ENCODE results near the gene MYLK4. TPM values are rescaled to one million over a fixed set of nuclear protein-coding genes. Genes with fewer than 3 reads are reported as not detected.

The MYLK4 gene
- total RNA-seq, 1 experiment from 2014 or later, result 1.6 TPM

DNA sequence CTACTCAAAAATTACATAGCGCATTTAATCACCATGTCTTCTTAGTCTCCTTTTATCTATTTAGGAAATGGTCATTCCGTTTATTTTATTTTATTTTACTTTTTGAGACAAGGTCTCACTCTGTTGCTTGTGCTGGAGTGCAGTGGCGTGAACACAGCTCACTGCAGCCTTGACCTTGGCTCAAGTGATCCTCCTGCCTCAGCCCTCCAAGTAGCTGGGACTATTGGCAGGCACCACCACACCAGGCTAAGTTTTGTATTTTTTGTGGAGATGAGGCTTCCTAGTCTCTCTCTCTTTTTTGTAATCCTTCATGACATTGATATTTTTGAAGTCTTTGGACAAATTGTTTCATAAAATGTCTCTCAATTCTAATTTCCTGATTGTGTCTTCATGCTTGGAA lies 4.7 kb upstream of the MYLK4 start:
- Histone ChIP-seq H3K36me3 (ENCODE audit: low read depth) (no peaks in the 10 kb centered on the region), H3K4me2 (no peak overlapping the region), H3K79me2 (ENCODE audit: low read depth) (no peaks in the 10 kb centered on the region), H3K4me1 (replicated peaks; ENCODE audit: insufficient read depth) (no peaks in the 10 kb centered on the region), H3K4me3 (no peak overlapping the region), H2AFZ (no peak overlapping the region), H3K9me3 (ENCODE audit: insufficient read depth, low read depth) (no peaks in the 10 kb centered on the region), H3K27ac (no peak overlapping the region), H3K9me2 (ENCODE audit: insufficient read depth) (no peaks in the 10 kb centered on the region), H4K20me1 (ENCODE audit: insufficient read depth) (no peaks in the 10 kb centered on the region), H3K27me3 (ENCODE audit: insufficient read depth, low read depth) (no peaks in the 10 kb centered on the region), H3F3A (ENCODE audit: insufficient read depth, low read depth) (no peaks in the 10 kb centered on the region)
- BruUV-seq (replicated peaks), result no TSS peak
- CTCF ChIA-PET, result no interaction called here
- intact Hi-C loops (cut with micrococcal nuclease; ENCODE audit: unreplicated experiment), result no loop called here
- DNase-seq, result no peak
- POLR2A ChIA-PET (ENCODE audit: unreplicated experiment), result no interaction called here
- TF ChIP-seq, protein P1, sequence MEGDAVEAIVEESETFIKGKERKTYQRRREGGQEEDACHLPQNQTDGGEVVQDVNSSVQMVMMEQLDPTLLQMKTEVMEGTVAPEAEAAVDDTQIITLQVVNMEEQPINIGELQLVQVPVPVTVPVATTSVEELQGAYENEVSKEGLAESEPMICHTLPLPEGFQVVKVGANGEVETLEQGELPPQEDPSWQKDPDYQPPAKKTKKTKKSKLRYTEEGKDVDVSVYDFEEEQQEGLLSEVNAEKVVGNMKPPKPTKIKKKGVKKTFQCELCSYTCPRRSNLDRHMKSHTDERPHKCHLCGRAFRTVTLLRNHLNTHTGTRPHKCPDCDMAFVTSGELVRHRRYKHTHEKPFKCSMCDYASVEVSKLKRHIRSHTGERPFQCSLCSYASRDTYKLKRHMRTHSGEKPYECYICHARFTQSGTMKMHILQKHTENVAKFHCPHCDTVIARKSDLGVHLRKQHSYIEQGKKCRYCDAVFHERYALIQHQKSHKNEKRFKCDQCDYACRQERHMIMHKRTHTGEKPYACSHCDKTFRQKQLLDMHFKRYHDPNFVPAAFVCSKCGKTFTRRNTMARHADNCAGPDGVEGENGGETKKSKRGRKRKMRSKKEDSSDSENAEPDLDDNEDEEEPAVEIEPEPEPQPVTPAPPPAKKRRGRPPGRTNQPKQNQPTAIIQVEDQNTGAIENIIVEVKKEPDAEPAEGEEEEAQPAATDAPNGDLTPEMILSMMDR (conservative IDR thresholded peaks at IDR 0.05), result no peak
- TF ChIP-seq EZH2 (IDR thresholded peaks at IDR 0.05; ENCODE audit: low read depth), result no peak

DNA sequence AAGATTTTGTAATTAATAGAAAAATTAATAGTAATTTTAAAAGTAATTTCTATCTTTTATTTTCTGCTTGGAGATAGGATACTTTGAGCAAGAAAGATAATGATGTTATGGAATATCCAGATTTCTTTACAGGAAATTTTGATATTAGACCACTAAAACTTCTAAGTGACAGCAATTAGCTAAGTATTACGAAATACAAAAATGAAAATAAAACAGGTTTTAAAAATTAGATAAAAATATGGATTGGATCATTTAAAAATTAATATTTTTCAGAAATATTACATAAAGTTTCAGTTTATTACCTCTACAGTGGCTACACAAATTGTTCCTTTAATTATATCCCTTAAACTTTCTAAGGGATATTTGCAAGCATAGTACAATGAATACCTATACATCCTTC lies 4.2 kb upstream of the MYLK4 start:
- Histone ChIP-seq H3K27me3 (ENCODE audit: insufficient read depth, low read depth) (no peaks in the 10 kb centered on the region), H3K36me3 (ENCODE audit: low read depth) (no peaks in the 10 kb centered on the region), H3K9me2 (ENCODE audit: insufficient read depth) (no peaks in the 10 kb centered on the region), H2AFZ (no peak overlapping the region), H3K27ac (no peak overlapping the region), H3K4me2 (no peak overlapping the region), H3K4me1 (replicated peaks; ENCODE audit: insufficient read depth) (no peaks in the 10 kb centered on the region), H4K20me1 (ENCODE audit: insufficient read depth) (no peaks in the 10 kb centered on the region), H3F3A (ENCODE audit: insufficient read depth, low read depth) (no peaks in the 10 kb centered on the region), H3K9me3 (ENCODE audit: insufficient read depth, low read depth) (no peaks in the 10 kb centered on the region), H3K79me2 (ENCODE audit: low read depth) (no peaks in the 10 kb centered on the region), H3K4me3 (no peak overlapping the region)
- ChIA-PET CTCF (no interaction called here), POLR2A (ENCODE audit: unreplicated experiment) (no interaction called here)
- BruUV-seq (replicated peaks), result no TSS peak
- no peak for TF ChIP-seq EZH2 (IDR thresholded peaks at IDR 0.05; ENCODE audit: low read depth)
- TF ChIP-seq, protein P1 (conservative IDR thresholded peaks at IDR 0.05), result no peak
- intact Hi-C loops (cut with micrococcal nuclease; ENCODE audit: unreplicated experiment), result no loop called here
- no peak for DNase-seq

DNA sequence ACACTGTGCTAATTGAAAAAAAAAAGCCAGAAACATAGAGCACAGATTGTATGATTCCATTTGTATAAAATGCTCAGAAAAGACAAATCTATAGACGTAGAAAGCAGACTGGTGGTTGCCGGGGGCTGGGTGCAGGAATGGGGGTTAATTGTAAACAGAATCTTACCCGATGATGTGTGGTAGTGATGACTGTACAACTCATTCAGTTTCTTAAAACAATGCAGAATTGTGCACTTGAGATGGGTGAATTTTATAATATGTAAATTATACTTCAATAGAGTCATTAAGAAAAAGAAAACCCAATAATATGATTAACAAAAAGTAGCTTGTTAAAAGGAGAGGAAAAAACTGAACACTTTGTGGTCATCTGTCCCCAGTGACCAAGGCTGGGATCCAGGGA lies 3.7 kb upstream of the MYLK4 start:
- Histone ChIP-seq H2AFZ (no peak overlapping the region), H3K27ac (no peak overlapping the region), H3K9me3 (ENCODE audit: insufficient read depth, low read depth) (no peaks in the 10 kb centered on the region), H3K27me3 (ENCODE audit: insufficient read depth, low read depth) (no peaks in the 10 kb centered on the region), H3K79me2 (ENCODE audit: low read depth) (no peaks in the 10 kb centered on the region), H3K9me2 (ENCODE audit: insufficient read depth) (no peaks in the 10 kb centered on the region), H4K20me1 (ENCODE audit: insufficient read depth) (no peaks in the 10 kb centered on the region), H3F3A (ENCODE audit: insufficient read depth, low read depth) (no peaks in the 10 kb centered on the region), H3K4me3 (no peak overlapping the region), H3K4me2 (no peak overlapping the region), H3K36me3 (ENCODE audit: low read depth) (no peaks in the 10 kb centered on the region), H3K4me1 (replicated peaks; ENCODE audit: insufficient read depth) (no peaks in the 10 kb centered on the region)
- TF ChIP-seq, protein P1 (conservative IDR thresholded peaks at IDR 0.05), result no peak
- TF ChIP-seq EZH2 (IDR thresholded peaks at IDR 0.05; ENCODE audit: low read depth), result no peak
- no peak for DNase-seq
- CTCF ChIA-PET, result no interaction called here
- intact Hi-C loops (cut with micrococcal nuclease; ENCODE audit: unreplicated experiment), result no loop called here
- BruUV-seq (replicated peaks), result no TSS peak
- POLR2A ChIA-PET (ENCODE audit: unreplicated experiment), result no interaction called here
